Activated CD8-positive, alpha-beta T cell treated with anti-CD3 and anti-CD28 coated beads for 36 hours (primary cell): ENCODE data around the gene OR2J3. TPM values are rescaled to one million over a fixed set of nuclear protein-coding genes. Genes with fewer than 3 reads are reported as not detected.

ENCODE experiments used
- ATAC-seq: fragments of 200-7000 bp; cut with Tn5 transposase; one replicate; pipeline ENCODE4 v1.10.0; 2021; ENCODE audit warnings: mild to moderate bottlenecking, moderate library complexity
- CTCF ChIA-PET: fragments of 350-600 bp; sonication (Branson Sonifier 250); formaldehyde crosslinking; loops from one replicate; lab custom pipeline; 2021; ENCODE audit warnings: antibody characterized with exemption; lab: Charles Lee
- POLR2A ChIA-PET: fragments of 350-600 bp; sonication (Branson Sonifier 250); formaldehyde crosslinking; loops from one replicate; lab custom pipeline; 2021; ENCODE audit warnings: antibody characterized with exemption; lab: Charles Lee
- DNase-seq: peaks from one replicate; pipeline ENCODE4 v3.0.0-alpha.2; 2020
- H3K27ac Mint-ChIP-seq: one replicate; pipeline ENCODE4 v1.8.0; 2021; ENCODE audit warnings: mild to moderate bottlenecking, mixed read lengths
- H3K27me3 Mint-ChIP-seq: one replicate; pipeline ENCODE4 v1.8.0; 2021; ENCODE audit warnings: mixed read lengths
- H3K36me3 Mint-ChIP-seq: one replicate; pipeline ENCODE4 v1.8.0; 2021; ENCODE audit warnings: low read depth, mixed read lengths
- H3K4me1 Mint-ChIP-seq: one replicate; pipeline ENCODE4 v1.8.0; 2021; ENCODE audit warnings: low read depth, mixed read lengths
- H3K4me3 Mint-ChIP-seq: one replicate; pipeline ENCODE4 v1.8.0; 2021; ENCODE audit warnings: mild to moderate bottlenecking, moderate library complexity, mixed read lengths
- H3K9me3 Mint-ChIP-seq: one replicate; pipeline ENCODE4 v1.8.0; 2021; ENCODE audit warnings: mixed read lengths
- intact Hi-C: fragments of 100-400 bp; cut with micrococcal nuclease; formaldehyde crosslinking; loops from one replicate; pipeline ENCODE4 v1.10.0; 2022
- total RNA-seq, 2 experiments: library from RNA; stranded (reverse); gene quantifications; one replicate each; pipeline ENCODE4 v1.2.3, GENCODE V29; 2021
- TF ChIP-seq, protein P1 (sequence below): fragments of 200-600 bp; IDR thresholded peaks from one replicate; pipeline ENCODE4 v1.8.0; 2022; ENCODE audit warnings: antibody characterized with exemption, mild to moderate bottlenecking

OR2J3 gene
- total RNA-seq, result not detected

DNA sequence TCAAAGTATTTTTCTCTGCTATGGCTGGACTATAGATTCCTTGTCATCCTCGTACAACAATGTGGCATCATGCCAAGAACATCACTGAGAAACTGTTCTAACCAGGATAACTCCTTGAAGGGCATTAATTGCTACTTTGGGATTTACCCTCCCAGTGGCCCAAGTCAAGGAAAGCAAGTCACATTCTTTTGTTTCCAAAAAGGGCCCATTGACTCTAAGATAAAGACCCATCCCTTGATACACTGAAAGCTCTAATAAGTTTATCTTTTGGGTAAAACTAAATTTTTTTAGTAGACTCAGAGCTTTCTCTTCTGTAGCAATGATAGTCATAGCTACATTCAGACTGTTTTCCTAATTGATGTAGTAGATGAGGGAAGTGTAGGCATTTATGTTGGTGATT, at the start of gene OR2J3:
Gene OR2J3 (plus strand): TSS at position 301 of the 400 bp plus-strand sequence. CDS start 3,833 bp downstream, outside the sequence.
- no peaks in the 10 kb centered on the region for H3K4me1 Mint-ChIP-seq
- H3K27ac Mint-ChIP-seq, result no peak within 1 kb of the TSS
- DNase-seq (no peak), ATAC-seq (no peak)
- intact Hi-C loops, result no loop called here
- H3K27me3 Mint-ChIP-seq, result peaks cover 31% of the 10 kb centered on the region
- TF ChIP-seq, protein P1, sequence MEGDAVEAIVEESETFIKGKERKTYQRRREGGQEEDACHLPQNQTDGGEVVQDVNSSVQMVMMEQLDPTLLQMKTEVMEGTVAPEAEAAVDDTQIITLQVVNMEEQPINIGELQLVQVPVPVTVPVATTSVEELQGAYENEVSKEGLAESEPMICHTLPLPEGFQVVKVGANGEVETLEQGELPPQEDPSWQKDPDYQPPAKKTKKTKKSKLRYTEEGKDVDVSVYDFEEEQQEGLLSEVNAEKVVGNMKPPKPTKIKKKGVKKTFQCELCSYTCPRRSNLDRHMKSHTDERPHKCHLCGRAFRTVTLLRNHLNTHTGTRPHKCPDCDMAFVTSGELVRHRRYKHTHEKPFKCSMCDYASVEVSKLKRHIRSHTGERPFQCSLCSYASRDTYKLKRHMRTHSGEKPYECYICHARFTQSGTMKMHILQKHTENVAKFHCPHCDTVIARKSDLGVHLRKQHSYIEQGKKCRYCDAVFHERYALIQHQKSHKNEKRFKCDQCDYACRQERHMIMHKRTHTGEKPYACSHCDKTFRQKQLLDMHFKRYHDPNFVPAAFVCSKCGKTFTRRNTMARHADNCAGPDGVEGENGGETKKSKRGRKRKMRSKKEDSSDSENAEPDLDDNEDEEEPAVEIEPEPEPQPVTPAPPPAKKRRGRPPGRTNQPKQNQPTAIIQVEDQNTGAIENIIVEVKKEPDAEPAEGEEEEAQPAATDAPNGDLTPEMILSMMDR, result no peak
- ChIA-PET POLR2A (no interaction called here), CTCF (no interaction called here)
- H3K36me3 Mint-ChIP-seq, result no peaks in the 10 kb centered on the region
- H3K4me3 Mint-ChIP-seq, result no peak within 1 kb of the TSS
- H3K9me3 Mint-ChIP-seq, result no peaks in the 10 kb centered on the region

- TF ChIP-seq, protein P1, result peak; percentile 50
- ChIA-PET POLR2A (no interaction called here), CTCF (interaction anchor here (0.8 to 1.6 kb wide), 2 partner anchors 38 to 41 kb away, joined by 3 read pairs; no protein-coding TSS in a partner anchor)
- Mint-ChIP-seq H3K27ac (no peak overlapping the region), H3K9me3 (peaks cover 3% of the 10 kb centered on the region), H3K27me3 (peaks cover 35% of the 10 kb centered on the region), H3K4me1 (no peaks in the 10 kb centered on the region), H3K36me3 (no peaks in the 10 kb centered on the region), H3K4me3 (no peak overlapping the region)
- intact Hi-C loops, result no loop called here
- ATAC-seq (no peak), DNase-seq (peak; percentile 25)
These were observed 35.8 kb upstream of the OR2J3 start for GRCh38 chr6:29071831-29072723.

DNA sequence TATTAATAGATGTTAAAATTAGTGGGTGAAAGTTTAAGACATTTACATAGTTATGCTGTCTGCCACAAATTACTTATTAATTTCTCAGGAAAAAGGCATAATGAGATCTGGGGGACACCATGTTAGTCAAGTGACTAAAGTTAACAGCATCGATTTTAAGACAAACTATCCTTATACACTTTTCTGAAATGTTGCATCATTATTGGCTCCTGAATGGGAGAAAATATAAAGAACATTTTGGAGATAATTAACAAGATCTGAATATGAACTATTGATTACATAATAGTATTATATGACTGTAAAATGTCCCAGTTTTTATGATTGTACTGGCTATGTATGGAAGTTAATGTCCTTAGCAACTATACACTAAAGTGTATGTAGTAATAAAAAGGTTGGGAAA, 28.7 kb upstream of the OR2J3 start:
- ATAC-seq (no peak), DNase-seq (no peak)
- TF ChIP-seq, protein P1, result no peak
- H3K27me3 Mint-ChIP-seq, result peaks cover 5% of the 10 kb centered on the region
- intact Hi-C loops, result no loop called here
- H3K4me3 Mint-ChIP-seq, result no peak overlapping the region
- no peaks in the 10 kb centered on the region for H3K9me3 Mint-ChIP-seq
- no peaks in the 10 kb centered on the region for H3K36me3 Mint-ChIP-seq
- no peaks in the 10 kb centered on the region for H3K4me1 Mint-ChIP-seq
- H3K27ac Mint-ChIP-seq, result no peak overlapping the region
- CTCF ChIA-PET, result no interaction called here
- POLR2A ChIA-PET, result no interaction called here

DNA sequence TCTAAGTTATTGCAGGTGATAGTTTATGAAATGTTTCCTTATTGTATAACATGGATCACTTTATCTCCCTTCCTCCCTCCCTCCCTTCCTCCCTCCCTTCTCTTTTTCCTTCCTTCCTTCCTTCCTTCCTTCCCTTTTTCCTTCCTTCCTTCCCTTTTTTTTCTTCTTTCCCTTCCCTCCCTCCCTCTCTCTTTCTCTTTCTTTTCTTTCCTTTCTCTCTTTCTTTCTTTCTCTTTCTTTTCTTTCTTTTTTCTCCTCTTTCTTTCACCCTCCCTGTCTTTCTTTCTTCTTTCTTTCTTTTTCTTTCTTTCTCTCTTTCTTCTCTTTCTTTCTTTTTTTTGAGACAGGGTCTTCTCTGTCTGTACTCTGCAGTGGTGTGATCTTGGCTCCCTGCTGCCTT, 26.5 kb upstream of the OR2J3 start:
- CTCF ChIA-PET, result no interaction called here

DNA sequence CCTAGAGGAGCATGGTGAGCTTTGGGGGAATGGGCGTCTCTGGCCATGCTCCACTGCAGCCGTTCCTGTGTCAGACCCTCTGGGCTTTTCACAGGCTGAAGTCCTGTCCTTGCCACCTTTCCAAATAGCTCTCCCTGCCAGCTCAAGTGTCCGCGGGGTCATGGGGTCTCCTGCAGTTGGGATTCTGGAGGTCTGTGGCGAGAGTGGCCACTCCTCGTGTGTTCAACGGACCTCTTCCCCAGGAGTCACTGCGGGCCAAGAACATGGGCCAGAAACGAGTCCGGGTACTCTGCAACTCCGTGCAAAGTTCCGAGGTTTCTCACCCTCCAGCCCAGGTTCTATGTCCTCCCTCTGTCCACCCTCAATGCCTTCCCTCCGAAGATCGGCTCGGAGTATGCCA, 25.4 kb upstream of the OR2J3 start:
- no peaks in the 10 kb centered on the region for H3K4me1 Mint-ChIP-seq
- no peak overlapping the region for H3K27ac Mint-ChIP-seq
- DNase-seq, result no peak
- H3K27me3 Mint-ChIP-seq, result peaks cover 13% of the 10 kb centered on the region
- intact Hi-C loops, result no loop called here
- TF ChIP-seq, protein P1, result no peak
- POLR2A ChIA-PET, result no interaction called here
- H3K36me3 Mint-ChIP-seq, result no peaks in the 10 kb centered on the region
- no peaks in the 10 kb centered on the region for H3K9me3 Mint-ChIP-seq
- CTCF ChIA-PET, result no interaction called here
- H3K4me3 Mint-ChIP-seq, result no peak overlapping the region
- no peak for ATAC-seq

More for the DNA sequence above, 26.5 kb upstream of the OR2J3 start:
- Mint-ChIP-seq H3K9me3 (no peaks in the 10 kb centered on the region), H3K27ac (no peak overlapping the region), H3K36me3 (no peaks in the 10 kb centered on the region), H3K4me1 (no peaks in the 10 kb centered on the region), H3K27me3 (peaks cover 7% of the 10 kb centered on the region), H3K4me3 (no peak overlapping the region)
- no peak for ATAC-seq
- no peak for DNase-seq
- POLR2A ChIA-PET, result no interaction called here
- TF ChIP-seq, protein P1, result no peak
- intact Hi-C loops, result no loop called here
